Hepatocyte (in vitro differentiated cells): ENCODE data around the gene DYNC1LI2.

Experiments used
- EZH2 ChIP-seq: fragments of 200-600 bp; sonication (generic); IDR thresholded peaks from 2 replicates; pipeline ENCODE4 v1.6.1; 2016; ENCODE audit warnings: antibody characterized with exemption, mild to moderate bottlenecking, borderline replicate concordance
- EZH2phosphoT487 ChIP-seq: fragments of 200-600 bp; sonication (generic); IDR thresholded peaks from one replicate; pipeline ENCODE4 v1.6.1; 2018; ENCODE audit warnings: antibody characterized with exemption, mild to moderate bottlenecking, low read depth, moderate library complexity; ENCODE audit not compliant: unreplicated experiment, severe bottlenecking
- TF ChIP-seq, protein P1 (sequence below): fragments of 200-600 bp; sonication (generic); IDR thresholded peaks from 2 replicates; pipeline ENCODE4 v1.5.1; 2016; ENCODE audit warnings: antibody characterized with exemption, mild to moderate bottlenecking; ENCODE audit not compliant: poor library complexity

DNA sequence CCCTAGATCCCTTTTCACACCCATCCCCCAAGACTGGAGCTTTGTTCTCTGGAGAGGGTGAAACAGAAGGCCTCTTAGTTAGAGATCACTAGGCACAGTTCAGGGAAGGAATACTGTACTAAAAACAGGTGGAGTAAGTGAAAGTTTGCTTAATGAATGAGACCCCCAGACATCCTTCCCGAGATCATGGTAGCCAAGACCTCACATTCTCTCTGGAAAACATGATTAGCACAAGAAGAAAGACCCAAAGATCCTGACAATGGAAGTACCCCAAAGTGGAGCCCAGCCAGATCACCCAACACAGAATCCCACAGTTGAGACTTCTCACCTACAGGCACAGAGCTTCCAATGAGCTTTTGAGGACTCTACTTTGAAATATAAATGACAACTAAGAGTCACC is 51.5 kb downstream of the DYNC1LI2 start:
- TF ChIP-seq, protein P1, sequence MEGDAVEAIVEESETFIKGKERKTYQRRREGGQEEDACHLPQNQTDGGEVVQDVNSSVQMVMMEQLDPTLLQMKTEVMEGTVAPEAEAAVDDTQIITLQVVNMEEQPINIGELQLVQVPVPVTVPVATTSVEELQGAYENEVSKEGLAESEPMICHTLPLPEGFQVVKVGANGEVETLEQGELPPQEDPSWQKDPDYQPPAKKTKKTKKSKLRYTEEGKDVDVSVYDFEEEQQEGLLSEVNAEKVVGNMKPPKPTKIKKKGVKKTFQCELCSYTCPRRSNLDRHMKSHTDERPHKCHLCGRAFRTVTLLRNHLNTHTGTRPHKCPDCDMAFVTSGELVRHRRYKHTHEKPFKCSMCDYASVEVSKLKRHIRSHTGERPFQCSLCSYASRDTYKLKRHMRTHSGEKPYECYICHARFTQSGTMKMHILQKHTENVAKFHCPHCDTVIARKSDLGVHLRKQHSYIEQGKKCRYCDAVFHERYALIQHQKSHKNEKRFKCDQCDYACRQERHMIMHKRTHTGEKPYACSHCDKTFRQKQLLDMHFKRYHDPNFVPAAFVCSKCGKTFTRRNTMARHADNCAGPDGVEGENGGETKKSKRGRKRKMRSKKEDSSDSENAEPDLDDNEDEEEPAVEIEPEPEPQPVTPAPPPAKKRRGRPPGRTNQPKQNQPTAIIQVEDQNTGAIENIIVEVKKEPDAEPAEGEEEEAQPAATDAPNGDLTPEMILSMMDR, result no peak
- TF ChIP-seq EZH2 (no peak), EZH2phosphoT487 (no peak)
